Endothelial cell of umbilical vein (primary cell): ENCODE measurements around the gene CLNK.

Experiments
- CTCF ChIP-seq, 2 donors: IDR thresholded peaks; 1 replicate in 1 of 2; 2 replicates in 1 of 2; pipeline ENCODE4 v1.5.1; 2011; ENCODE audit warnings: low read length in 2 of 2, mild to moderate bottlenecking in 2 of 2, moderate library complexity in 2 of 2, control low read depth in 1 of 2, inconsistent platforms in 1 of 2, low read depth in 1 of 2; ENCODE audit not compliant: insufficient read depth in 1 of 2; ENCODE audit errors: extremely low read depth in 1 of 2
- FOS ChIP-seq: IDR thresholded peaks from 2 replicates; pipeline ENCODE4 v1.6.1; 2011; ENCODE audit warnings: mild to moderate bottlenecking, low read length, moderate library complexity, borderline replicate concordance; ENCODE audit not compliant: insufficient read depth
- POLR2A ChIP-seq: IDR thresholded peaks from 2 replicates; pipeline ENCODE4 v1.6.1; 2012; ENCODE audit warnings: low read depth, mild to moderate bottlenecking, control low read depth, low read length

- TF ChIP-seq CTCF (IDR thresholded peaks at IDR 0.05; ENCODE audit: extremely low read depth in 1 of 2, insufficient read depth in 1 of 2, low read depth in 1 of 2, low read length in 2 of 2): no peak
- TF ChIP-seq FOS: no peak
- TF ChIP-seq POLR2A: no peak
These were observed 42.7 kb upstream of the CLNK start for GRCh38 chr4:10727140-10727880.
